Calu3 (cell line): ENCODE results near the gene FCN2. TPM values are rescaled to one million over a fixed set of nuclear protein-coding genes. Genes with fewer than 3 reads are reported as not detected.

Experiments
- BruUV-seq: library from RNA; stranded (reverse); fragments of 400-500 nt; replicated peaks from 2 replicates; lab custom pipeline; 2021; lab: Mats Ljungman, UMichigan
- CTCF ChIA-PET: fragments of 300-600 bp; sonication (Branson Sonifier 250); formaldehyde crosslinking; loops from one replicate; lab custom pipeline; 2022; ENCODE audit warnings: antibody characterized with exemption; lab: Charles Lee
- DNase-seq: peaks from one replicate; pipeline ENCODE4 v3.0.0; 2022
- H3K27ac Mint-ChIP-seq: one replicate; pipeline ENCODE4 v1.8.0; 2022; ENCODE audit warnings: mixed read lengths; ENCODE audit not compliant: unreplicated experiment
- H3K27me3 Mint-ChIP-seq: one replicate; pipeline ENCODE4 v1.8.0; 2022; ENCODE audit warnings: mixed read lengths; ENCODE audit not compliant: unreplicated experiment
- H3K36me3 Mint-ChIP-seq: one replicate; pipeline ENCODE4 v1.8.0; 2022; ENCODE audit warnings: mild to moderate bottlenecking, moderate library complexity, mixed read lengths; ENCODE audit not compliant: insufficient read depth, unreplicated experiment
- H3K4me1 Mint-ChIP-seq: one replicate; pipeline ENCODE4 v1.8.0; 2022; ENCODE audit warnings: mild to moderate bottlenecking, low read depth, mixed read lengths; ENCODE audit not compliant: unreplicated experiment
- H3K4me3 Mint-ChIP-seq: one replicate; pipeline ENCODE4 v1.8.0; 2022; ENCODE audit warnings: mild to moderate bottlenecking, low read depth, moderate library complexity, mixed read lengths; ENCODE audit not compliant: unreplicated experiment
- H3K9me3 Mint-ChIP-seq: one replicate; pipeline ENCODE4 v1.8.0; 2022; ENCODE audit warnings: low read depth, mixed read lengths; ENCODE audit not compliant: unreplicated experiment
- intact Hi-C: fragments of 100-400 bp; cut with micrococcal nuclease; formaldehyde crosslinking; loops from one replicate; pipeline ENCODE4 v1.10.0; 2022; ENCODE audit not compliant: unreplicated experiment
- total RNA-seq: library from RNA; stranded (reverse); gene quantifications from 2 replicates; pipeline ENCODE4 v1.2.3, GENCODE V29; 2022
- TF ChIP-seq, protein P1 (sequence below): fragments of 200-600 bp; IDR thresholded peaks from one replicate; pipeline ENCODE4 v1.8.0; 2022; ENCODE audit warnings: antibody characterized with exemption; ENCODE audit not compliant: unreplicated experiment

FCN2 gene
- total RNA-seq, 1 experiment from 2014 or later, result not detected

DNA sequence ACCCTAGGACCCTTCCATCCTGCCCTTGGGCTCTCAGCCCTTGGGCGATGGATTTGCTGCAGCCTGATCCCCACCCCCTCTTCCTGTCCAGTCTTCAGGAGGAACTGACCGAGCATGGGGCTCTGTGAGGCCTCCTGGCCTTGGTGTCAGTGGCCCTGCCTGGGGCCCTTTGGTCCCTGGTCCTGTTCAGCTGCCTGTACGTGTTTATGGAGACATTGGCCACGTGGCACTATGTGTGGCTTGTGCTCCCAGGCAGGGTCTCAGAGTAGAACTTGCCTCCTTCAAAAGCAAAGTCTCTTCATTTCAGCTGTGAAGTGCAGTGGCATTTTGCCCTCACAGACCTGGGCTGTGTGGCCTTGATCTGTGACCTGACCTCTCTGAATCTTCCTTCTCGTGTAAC lies 11.1 kb downstream of the FCN2 start:
- Mint-ChIP-seq H3K9me3 (peaks cover 5% of the 10 kb centered on the region), H3K4me3 (no peak overlapping the region), H3K27me3 (peaks cover 19% of the 10 kb centered on the region), H3K4me1 (no peaks in the 10 kb centered on the region), H3K36me3 (no peaks in the 10 kb centered on the region), H3K27ac (no peak overlapping the region)
- no peak for DNase-seq
- no TSS peak for BruUV-seq
- TF ChIP-seq, protein P1, sequence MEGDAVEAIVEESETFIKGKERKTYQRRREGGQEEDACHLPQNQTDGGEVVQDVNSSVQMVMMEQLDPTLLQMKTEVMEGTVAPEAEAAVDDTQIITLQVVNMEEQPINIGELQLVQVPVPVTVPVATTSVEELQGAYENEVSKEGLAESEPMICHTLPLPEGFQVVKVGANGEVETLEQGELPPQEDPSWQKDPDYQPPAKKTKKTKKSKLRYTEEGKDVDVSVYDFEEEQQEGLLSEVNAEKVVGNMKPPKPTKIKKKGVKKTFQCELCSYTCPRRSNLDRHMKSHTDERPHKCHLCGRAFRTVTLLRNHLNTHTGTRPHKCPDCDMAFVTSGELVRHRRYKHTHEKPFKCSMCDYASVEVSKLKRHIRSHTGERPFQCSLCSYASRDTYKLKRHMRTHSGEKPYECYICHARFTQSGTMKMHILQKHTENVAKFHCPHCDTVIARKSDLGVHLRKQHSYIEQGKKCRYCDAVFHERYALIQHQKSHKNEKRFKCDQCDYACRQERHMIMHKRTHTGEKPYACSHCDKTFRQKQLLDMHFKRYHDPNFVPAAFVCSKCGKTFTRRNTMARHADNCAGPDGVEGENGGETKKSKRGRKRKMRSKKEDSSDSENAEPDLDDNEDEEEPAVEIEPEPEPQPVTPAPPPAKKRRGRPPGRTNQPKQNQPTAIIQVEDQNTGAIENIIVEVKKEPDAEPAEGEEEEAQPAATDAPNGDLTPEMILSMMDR, result no peak
- CTCF ChIA-PET, result no interaction called here
- intact Hi-C loops, result no loop called here

DNA sequence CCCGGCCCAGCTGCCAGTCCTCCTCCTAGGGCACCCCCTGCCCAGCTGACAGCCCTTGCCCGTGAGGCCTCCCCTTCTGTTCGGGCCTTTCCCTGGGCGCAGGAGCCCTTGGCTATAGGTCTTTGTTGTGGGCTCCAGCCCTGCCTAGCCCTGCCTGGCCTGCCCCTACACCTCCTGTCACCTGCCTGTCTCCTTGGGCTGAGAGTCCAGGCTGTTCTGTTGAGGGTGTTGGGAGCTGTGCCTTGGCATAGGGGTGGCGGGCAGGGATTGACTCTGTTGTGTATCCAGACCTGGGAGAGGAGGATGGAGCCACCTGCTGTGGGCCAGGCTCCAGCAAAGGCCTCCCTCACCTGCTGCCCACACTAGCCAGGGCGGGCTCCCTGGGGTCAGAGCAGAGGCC lies 11.6 kb downstream of the FCN2 start:
- H3K27ac Mint-ChIP-seq, result no peak overlapping the region
- no peaks in the 10 kb centered on the region for H3K36me3 Mint-ChIP-seq
- no TSS peak for BruUV-seq
- CTCF ChIA-PET, result no interaction called here
- H3K27me3 Mint-ChIP-seq, result peaks cover 19% of the 10 kb centered on the region
- intact Hi-C loops, result no loop called here
- H3K4me3 Mint-ChIP-seq, result no peak overlapping the region
- peaks cover 5% of the 10 kb centered on the region for H3K9me3 Mint-ChIP-seq
- DNase-seq, result no peak
- H3K4me1 Mint-ChIP-seq, result no peaks in the 10 kb centered on the region
- TF ChIP-seq, protein P1, result no peak

DNA sequence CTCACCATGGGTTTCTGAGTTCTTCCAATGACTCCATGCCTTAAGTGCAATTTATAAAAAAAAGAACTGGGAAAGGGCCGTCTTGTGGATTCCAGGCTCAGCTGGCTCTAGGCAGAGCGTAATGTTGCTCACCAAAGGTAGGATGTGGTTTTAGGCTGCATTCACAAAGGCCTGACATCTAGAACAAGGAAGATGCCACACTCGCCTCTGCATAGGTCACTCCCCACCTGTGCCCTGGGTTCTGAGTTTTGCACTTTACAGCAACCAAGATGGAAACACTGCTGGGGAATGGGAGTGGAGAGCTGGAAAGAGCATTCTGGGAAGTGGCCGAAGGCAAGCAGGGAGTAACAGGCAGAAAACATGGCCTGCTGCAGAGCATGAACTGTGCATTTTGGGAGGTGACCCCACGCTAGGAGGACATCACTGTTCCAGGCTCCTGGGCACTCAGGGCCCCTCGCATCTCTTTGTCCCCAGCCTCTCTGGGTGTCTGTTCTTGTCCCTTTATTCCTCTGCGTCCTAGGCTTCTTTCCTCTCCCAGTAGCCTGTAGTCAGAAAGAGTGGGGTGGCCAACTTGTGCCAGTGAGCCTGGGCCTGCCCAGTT lies 12.3 kb downstream of the FCN2 start:
- Mint-ChIP-seq H3K4me1 (no peaks in the 10 kb centered on the region), H3K27ac (no peak overlapping the region), H3K9me3 (peaks cover 5% of the 10 kb centered on the region), H3K4me3 (no peak overlapping the region), H3K27me3 (peaks cover 19% of the 10 kb centered on the region), H3K36me3 (no peaks in the 10 kb centered on the region)
- BruUV-seq, result no TSS peak
- TF ChIP-seq, protein P1, result no peak
- CTCF ChIA-PET, result no interaction called here
- no peak for DNase-seq
- intact Hi-C loops, result no loop called here

DNA sequence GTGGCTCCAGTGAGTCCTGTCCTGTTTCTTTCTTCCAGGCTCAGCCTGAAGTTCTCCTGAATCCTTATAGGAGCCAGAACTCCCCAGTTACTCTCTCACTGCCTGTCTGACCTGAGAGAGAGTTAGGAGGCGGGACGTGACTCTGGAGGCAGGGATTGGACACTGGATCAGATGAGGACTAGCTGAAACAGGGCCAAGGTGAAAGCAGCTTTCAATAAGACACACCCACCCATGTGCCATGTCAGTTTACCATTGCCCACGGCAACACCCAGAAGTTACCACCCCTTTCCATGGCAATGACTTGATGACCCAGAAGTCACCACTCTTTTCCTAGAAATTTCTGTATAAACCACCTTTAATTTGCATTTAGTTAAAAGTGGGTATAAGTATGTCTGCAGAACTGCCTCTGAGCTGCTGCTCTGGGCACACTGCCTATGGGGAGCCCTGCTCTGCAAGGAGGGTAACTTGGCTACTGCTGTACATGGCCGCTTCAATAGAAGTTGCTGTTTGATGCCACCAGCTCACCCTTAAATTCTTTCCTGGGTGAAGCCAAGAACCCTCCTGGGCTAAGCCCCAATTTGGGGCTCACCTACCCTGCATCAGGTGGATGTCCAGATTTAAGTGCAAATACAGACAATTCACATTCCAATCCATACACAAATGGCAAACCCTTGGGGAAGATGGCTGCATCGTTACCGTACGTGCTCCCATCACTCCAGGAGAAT lies 13.7 kb downstream of the FCN2 start:
- Mint-ChIP-seq H3K4me3 (no peak overlapping the region), H3K27me3 (peaks cover 19% of the 10 kb centered on the region), H3K4me1 (no peaks in the 10 kb centered on the region), H3K27ac (no peak overlapping the region), H3K9me3 (peaks cover 9% of the 10 kb centered on the region), H3K36me3 (no peaks in the 10 kb centered on the region)
- no peak for DNase-seq
- intact Hi-C loops, result no loop called here
- TF ChIP-seq, protein P1, result no peak
- BruUV-seq, result no TSS peak
- CTCF ChIA-PET, result no interaction called here
